ENCODE data around the gene TNFSF10. TPM values are rescaled to one million over a fixed set of nuclear protein-coding genes. Genes with fewer than 3 reads are reported as not detected.

Gene TNFSF10
- total RNA-seq, 1 donor from 2014 or later, result 7.4 TPM

- H3K9me3 Mint-ChIP-seq, result no peaks in the 10 kb centered on the region
- H3K27me3 Mint-ChIP-seq, result no peaks in the 10 kb centered on the region
- no peak overlapping the region for H3K4me3 Mint-ChIP-seq
- intact Hi-C loops (cut with micrococcal nuclease), result no loop called here
- DNase-seq (no peak), ATAC-seq (ENCODE audit: low read depth) (no peak)
- ChIA-PET POLR2A (no interaction called here), CTCF (no interaction called here)
- no peak for TF ChIP-seq CTCF (IDR thresholded peaks at IDR 0.05)
- H3K36me3 Mint-ChIP-seq (ENCODE audit: low read depth), result no peaks in the 10 kb centered on the region
- H3K4me1 Mint-ChIP-seq, result peaks cover 4% of the 10 kb centered on the region
- H3K27ac Mint-ChIP-seq, result no peak overlapping the region
These were observed 34.4 kb upstream of the TNFSF10 start for GRCh38 chr3:172557515-172558220.

- ATAC-seq (ENCODE audit: low read depth), result no peak
- DNase-seq, result no peak
- Mint-ChIP-seq H3K9me3 (no peaks in the 10 kb centered on the region), H3K36me3 (ENCODE audit: low read depth) (no peaks in the 10 kb centered on the region), H3K4me3 (no peak overlapping the region), H3K27ac (no peak overlapping the region), H3K4me1 (no peaks in the 10 kb centered on the region), H3K27me3 (no peaks in the 10 kb centered on the region)
- CTCF ChIA-PET, result no interaction called here
- intact Hi-C loops (cut with micrococcal nuclease), result no loop called here
- POLR2A ChIA-PET, result no interaction called here
- no peak for TF ChIP-seq CTCF (IDR thresholded peaks at IDR 0.05)
These were observed 30.5 kb upstream of the TNFSF10 start for GRCh38 chr3:172553526-172554252.

- no peak for ATAC-seq (ENCODE audit: low read depth)
These were observed 29.4 kb upstream of the TNFSF10 start for GRCh38 chr3:172552607-172553006.

GRCh38 chr3:172551874-172552273, 28.6 kb upstream of the TNFSF10 start:
- POLR2A ChIA-PET, result no interaction called here
- ATAC-seq (ENCODE audit: low read depth), result no peak
- H3K27ac Mint-ChIP-seq, result no peak overlapping the region

More at GRCh38 chr3:172552607-172553006, 29.4 kb upstream of the TNFSF10 start:
- POLR2A ChIA-PET, result no interaction called here
- H3K27ac Mint-ChIP-seq, result no peak overlapping the region
- intact Hi-C loops (cut with micrococcal nuclease), result no loop called here
- no peak overlapping the region for H3K4me3 Mint-ChIP-seq
- CTCF ChIA-PET, result no interaction called here
- H3K27me3 Mint-ChIP-seq, result no peaks in the 10 kb centered on the region
- peaks cover 5% of the 10 kb centered on the region for H3K4me1 Mint-ChIP-seq
- no peak for TF ChIP-seq CTCF (IDR thresholded peaks at IDR 0.05)
- H3K36me3 Mint-ChIP-seq (ENCODE audit: low read depth), result no peaks in the 10 kb centered on the region
- no peaks in the 10 kb centered on the region for H3K9me3 Mint-ChIP-seq
- DNase-seq, result no peak

More at GRCh38 chr3:172551874-172552273, 28.6 kb upstream of the TNFSF10 start:
- no peak for DNase-seq
- Mint-ChIP-seq H3K27me3 (no peaks in the 10 kb centered on the region), H3K36me3 (ENCODE audit: low read depth) (no peaks in the 10 kb centered on the region), H3K4me3 (no peak overlapping the region), H3K9me3 (no peaks in the 10 kb centered on the region), H3K4me1 (peaks cover 12% of the 10 kb centered on the region)
- CTCF ChIA-PET, result no interaction called here
- no peak for TF ChIP-seq CTCF (IDR thresholded peaks at IDR 0.05)
- intact Hi-C loops (cut with micrococcal nuclease), result no loop called here

Data from activated B cell treated with CpG ODN at 0.5 μM for 24 hours (primary cell).